Left ventricle myocardium superior (tissue), 1 donor: ENCODE data around the gene IPCEF1. TPM values are rescaled to one million over a fixed set of nuclear protein-coding genes. Genes with fewer than 3 reads are reported as not detected.
A peak's percentile ranks its signal among the peaks of the same experiment; 100 is the strongest.
"Not testable (repeated sequence)": the region's sequence is repeated elsewhere in the genome, so short reads cannot be mapped to it uniquely, and the experiment has no call there.

Experiments used
- ATAC-seq: fragments of 200-7000 bp; cut with Tn5 transposase; one replicate; pipeline ENCODE4 v1.9.1; 2020; ENCODE audit warnings: mild to moderate bottlenecking, moderate library complexity
- DNase-seq: peaks from one replicate; pipeline ENCODE4 v3.0.0-alpha.2; 2020
- intact Hi-C: fragments of 100-400 bp; cut with micrococcal nuclease; formaldehyde crosslinking; loops from one replicate; pipeline ENCODE4 v1.11.0; 2022
- total RNA-seq: library from RNA; stranded (reverse); fragmentation: NEBNext Ultra II Directional; extraction: Animal tissue kit (Norgen Biotek cat#: 25700); gene quantifications from one replicate; pipeline ENCODE4 v1.2.1, GENCODE V29; 2021
- donor health status: DM: no; HTN: yes; CAD: no; lungs with severe emphysema.

IPCEF1 gene
- total RNA-seq, 1 donor from 2014 or later, result 1.7 TPM

DNA sequence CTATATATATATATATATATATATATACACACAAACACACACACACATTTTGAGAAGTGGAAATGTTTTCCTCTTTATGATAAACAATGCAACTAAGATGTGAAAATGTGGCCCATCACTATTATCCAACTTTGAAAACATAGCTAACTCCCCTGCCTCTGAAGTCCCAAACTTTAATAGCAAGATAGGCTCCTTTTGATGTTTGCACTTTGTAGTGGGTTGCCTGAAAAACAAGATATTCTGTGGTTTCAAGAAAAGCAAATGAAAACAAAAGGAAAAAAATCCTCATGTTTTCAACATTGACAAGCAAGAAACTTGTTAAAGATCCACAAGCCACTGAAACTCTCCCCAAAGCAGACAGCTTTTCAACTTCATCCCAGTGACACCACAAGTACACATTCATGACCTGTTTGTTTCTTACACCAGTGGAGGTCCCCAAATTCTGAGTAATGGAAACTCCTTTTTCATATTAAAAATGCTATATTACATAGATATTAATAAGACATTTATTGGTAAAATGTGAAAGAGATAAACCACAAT, 90.0 kb downstream of the IPCEF1 start:
- no peak for DNase-seq
- ATAC-seq, result no peak
- intact Hi-C loops, result no loop called here

DNA sequence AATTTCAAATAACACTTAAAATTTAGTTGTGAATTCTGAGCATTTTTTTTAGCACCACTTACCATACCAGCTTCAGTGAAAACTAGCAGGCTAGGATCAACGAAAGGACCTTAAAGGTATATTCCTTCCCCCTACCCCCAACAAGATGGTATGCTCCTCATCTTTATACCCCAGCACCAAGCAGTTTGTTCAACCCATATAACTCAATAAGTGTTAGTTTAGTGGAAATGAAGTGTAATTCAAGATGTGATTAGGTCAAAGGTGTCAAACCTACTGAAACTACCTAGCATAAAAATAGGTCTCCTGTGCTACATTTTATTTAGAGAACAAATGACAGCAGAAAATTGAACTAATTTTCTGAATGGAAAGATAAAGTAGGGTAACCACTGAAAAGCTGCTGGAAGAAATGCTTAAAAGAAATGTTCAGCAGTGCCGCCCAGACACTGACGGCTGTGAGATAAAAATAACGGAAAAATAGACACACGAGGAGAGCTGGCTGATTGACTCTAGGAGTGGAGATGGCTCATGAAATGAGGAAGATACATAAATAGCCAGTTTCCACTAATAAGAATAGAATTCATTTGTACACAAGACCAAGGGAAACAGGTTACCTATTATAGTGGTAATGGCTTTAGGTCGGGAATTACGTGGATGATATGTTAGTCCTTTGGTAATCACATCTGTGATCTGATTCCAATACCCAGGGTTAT, 94.8 kb downstream of the IPCEF1 start:
- intact Hi-C loops, result no loop called here
- ATAC-seq, result no peak
- DNase-seq, result no peak

DNA sequence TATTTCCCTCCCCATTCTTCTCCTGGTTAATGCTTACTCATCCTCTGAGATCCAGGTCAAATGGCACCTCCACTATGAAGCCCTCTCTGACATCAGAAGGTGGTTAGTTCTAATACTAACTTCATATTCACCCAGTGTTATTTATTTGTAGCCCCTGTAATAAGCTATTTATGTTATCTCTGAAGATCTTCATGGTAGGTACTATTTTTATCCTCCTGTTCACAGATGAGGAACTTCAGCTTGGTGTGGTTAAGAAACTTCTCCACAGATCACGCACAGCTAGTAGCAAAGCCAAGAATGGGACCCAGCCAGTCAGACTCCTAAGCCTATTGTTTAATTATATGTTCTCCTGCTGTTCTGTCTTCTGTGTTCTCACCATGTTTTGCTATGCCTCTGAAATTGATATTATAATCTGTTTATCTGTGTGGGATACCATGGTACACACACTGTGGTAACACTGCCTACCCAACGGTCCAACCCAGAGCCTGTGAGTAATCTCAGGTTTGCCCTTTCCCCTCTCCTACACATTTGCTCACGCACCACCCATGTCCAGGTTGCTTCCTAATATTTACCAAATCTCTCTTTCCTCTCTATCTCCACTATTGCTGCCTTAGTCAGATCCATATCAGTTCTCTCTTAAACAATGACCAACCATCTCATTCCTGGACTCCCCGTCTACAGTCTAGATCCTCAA, 98.4 kb downstream of the IPCEF1 start:
- intact Hi-C loops, result no loop called here
- ATAC-seq (peak; percentile 45), DNase-seq (no peak)

- intact Hi-C loops, result no loop called here
- DNase-seq (no peak), ATAC-seq (peak; percentile 71)
These were observed 99.5 kb downstream of the IPCEF1 start for GRCh38 chr6:154257067-154257466.

- no peak for DNase-seq
- no peak for ATAC-seq
- intact Hi-C loops, result no loop called here
These were observed 103.9 kb downstream of the IPCEF1 start for GRCh38 chr6:154252678-154253077.

- intact Hi-C loops, result no loop called here
- no peak for DNase-seq
- ATAC-seq, result no peak
These were observed 105.5 kb downstream of the IPCEF1 start for GRCh38 chr6:154251116-154251515.

DNA sequence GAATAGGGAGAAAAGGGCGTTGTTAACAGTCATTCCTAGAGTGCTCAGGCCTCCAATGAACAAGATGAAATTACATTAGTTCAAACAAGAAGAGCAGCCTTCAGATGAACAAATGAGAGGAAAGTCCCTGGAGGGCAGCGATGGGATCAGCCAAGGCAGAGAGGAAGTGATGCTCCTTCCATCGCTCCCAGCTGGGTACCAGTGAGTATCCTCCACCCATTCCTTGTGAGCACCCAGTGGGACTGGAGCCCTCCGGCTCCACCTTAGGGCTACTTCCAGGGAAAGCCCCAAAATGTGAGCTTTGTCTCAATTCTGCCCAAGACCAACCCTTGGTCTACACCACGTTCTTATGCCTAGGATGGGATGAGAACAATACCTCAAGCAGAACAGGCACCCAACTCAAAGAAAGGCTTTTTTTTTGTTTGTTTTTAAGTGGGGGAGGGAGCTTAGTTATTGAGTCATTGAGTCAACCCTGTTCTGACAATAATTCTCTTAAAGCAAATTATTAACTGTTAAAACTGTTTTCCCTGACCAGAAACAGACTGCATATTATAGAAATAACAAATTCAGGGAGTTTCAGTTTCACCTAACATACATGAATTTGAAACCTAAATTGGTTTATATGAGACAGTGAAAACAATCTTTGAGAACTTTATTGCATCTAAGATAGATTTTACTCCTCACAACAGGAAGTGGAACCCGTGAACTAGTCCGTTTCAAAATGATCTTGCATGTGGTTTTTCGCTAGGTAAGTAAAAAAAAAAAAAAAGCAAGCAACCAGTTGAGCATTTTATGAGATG, 106.9 kb downstream of the IPCEF1 start:
- DNase-seq, result no peak
- intact Hi-C loops, result no loop called here
- no peak for ATAC-seq

GRCh38 chr6:154247119-154247861, 109.3 kb downstream of the IPCEF1 start:
- no peak for DNase-seq
- intact Hi-C loops, result no loop called here
- ATAC-seq, result no peak

GRCh38 chr6:154246723-154247118, 109.9 kb downstream of the IPCEF1 start:
- ATAC-seq, result no peak
- no peak for DNase-seq
- intact Hi-C loops, result no loop called here

GRCh38 chr6:154245506-154245905, 111.1 kb downstream of the IPCEF1 start:
- intact Hi-C loops, result no loop called here
- no peak for ATAC-seq
- DNase-seq, result no peak

- ATAC-seq (peak; percentile 45), DNase-seq (no peak)
- intact Hi-C loops, result no loop called here
These were observed 112.5 kb downstream of the IPCEF1 start for GRCh38 chr6:154243793-154244750.

- intact Hi-C loops, result no loop called here
- ATAC-seq, result no peak
- no peak for DNase-seq
These were observed 113.8 kb downstream of the IPCEF1 start for GRCh38 chr6:154242617-154243357.

DNA sequence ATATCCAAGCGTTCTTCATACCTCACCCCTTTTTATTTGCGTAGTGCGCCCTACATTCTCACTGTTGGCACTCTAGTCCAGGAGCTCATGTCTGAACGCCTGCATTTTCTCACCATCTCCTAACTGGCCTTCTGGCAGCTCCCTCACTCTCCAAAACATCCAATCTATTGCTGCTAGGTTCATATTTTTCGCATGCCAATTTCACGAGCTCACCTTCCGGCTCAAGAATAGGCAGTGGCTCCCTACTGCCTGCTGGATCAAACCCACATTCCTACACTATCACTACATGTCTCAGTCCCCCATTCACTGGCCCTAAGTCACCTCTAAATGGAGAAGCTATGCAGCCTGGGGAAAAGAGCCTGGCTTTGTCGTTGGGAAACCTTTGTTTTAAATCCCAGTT, 115.0 kb downstream of the IPCEF1 start:
- no peak for DNase-seq
- intact Hi-C loops, result no loop called here
- peak; percentile 22 for ATAC-seq

DNA sequence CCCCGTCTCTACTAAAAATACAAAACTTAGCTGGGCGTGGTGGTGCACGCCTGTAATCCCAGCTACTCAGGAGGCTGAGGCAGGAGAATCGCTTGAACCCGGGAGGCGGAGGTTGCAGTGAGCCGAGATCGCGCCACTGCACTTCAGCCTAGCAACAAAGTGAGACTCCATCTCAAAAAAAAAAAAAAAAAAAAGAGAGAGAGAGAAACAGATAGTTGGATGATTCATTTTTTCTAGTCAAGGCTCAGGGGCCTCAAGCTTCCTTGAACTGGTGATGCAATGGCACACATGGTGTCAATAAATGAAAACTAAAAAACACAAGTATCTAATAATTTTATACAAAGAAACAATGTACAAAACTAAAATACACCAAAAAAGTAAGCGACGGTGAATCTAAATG, 115.5 kb downstream of the IPCEF1 start:
- DNase-seq, intact Hi-C loops, ATAC-seq: not testable (repeated sequence)

DNA sequence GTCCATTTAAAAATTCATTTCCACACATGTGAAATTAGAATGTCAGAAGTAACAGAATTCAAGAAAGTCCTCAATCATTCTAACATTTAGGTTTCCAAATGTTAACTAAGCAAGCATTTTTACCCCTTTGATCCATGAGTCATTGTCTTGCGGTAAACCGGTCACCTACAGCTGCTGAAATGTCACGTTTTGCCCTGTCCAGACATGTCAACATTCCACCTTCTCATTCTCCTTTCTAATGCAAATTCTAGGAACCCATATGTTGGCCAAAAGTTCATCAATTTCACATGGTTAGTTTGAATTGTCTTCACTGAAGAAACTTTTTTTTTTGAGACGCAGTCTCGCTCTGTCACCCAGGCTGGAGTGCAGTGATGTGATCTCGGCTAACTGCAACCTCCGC, 117.2 kb downstream of the IPCEF1 start:
- no peak for ATAC-seq
- intact Hi-C loops, result no loop called here
- DNase-seq, result no peak

DNA sequence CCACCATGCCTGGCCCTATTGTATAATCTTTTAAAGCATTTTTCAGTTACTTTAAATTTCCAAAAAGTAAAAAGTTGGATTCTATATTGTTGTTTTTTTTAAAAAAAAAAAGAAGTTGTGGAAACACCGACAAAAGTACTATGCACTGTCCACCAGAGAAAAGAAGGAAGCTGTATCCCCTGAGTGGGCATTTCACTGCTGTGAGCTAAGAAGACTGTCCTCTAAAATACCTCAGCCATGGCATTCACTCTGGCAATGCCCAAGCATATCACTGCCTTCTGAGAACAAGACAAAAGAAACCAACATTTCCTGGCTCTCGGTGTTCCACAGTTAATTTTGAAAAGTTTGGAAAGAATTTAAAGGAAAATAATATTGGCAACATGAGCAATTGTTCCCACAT, 117.8 kb downstream of the IPCEF1 start:
- ATAC-seq, result no peak
- intact Hi-C loops, result no loop called here
- DNase-seq, result no peak

DNA sequence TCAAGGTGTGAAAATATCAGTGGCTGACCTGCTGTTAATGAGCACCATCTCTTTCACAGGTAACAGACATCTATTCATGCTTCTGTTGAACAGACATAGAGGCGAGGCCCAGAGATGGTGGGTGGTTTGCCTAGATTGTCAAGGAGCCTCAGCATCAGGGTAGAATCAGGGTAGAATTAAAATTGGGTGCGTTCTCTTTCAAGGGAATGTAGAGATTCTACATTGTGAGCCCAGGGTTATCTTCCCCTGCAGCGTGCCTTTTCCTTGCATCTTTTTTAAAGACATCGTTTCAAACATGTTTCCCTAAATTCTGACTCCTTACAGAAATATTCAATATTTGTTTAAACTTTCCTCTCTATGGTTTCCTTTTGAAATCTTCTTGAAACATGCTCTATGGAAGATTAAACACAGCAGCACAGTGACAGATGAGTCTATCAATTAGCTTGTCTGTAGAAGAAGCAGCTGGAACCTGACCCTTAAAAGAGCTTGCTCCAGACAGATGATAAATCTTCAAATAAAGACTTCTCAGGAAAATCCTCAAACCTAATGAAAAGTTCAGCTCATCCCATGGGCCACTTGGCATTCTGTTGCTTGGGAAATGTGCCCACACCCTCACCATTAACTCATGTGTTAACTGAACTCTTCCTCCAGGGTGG, 119.8 kb downstream of the IPCEF1 start:
- DNase-seq (no peak), ATAC-seq (no peak)
- intact Hi-C loops, result no loop called here
